Measurements from ENCODE around the gene ASTN1. TPM values are rescaled to one million over a fixed set of nuclear protein-coding genes. Genes with fewer than 3 reads are reported as not detected.

Gene ASTN1
- total and polyA plus RNA-seq, 4 experiments from 2014 or later: not detected

Small RNAs within 50 kb of the gene (microRNA-seq; reads per million reads assigned to microRNA genes)
- not detected for gene MIR488 (ENCODE audit: borderline microRNAs expressed, borderline number of aligned reads, borderline replicate concordance)

Other genes starting within 250 kb of the ASTN1 start
- not detected for gene BRINP2, start 6.2 kb upstream of the ASTN1 start, total RNA-seq
- gene BRINP2, start 6.2 kb upstream of the ASTN1 start, polyA plus RNA-seq: not detected

Measured in CD4-positive, alpha-beta memory T cell (primary cell).